ENCODE measurements around the gene MYO19.

MYO19 gene

GRCh38 chr17:36501963-36502362, 32.7 kb downstream of the MYO19 start:
- TF ChIP-seq CTCF (IDR thresholded peaks at IDR 0.05; ENCODE audit: low read depth, low read length, poor library complexity, severe bottlenecking) (no peak), EZH2phosphoT487 (IDR thresholded peaks at IDR 0.05; ENCODE audit: borderline replicate concordance, low read length) (no peak)
- H3K27ac ChIP-seq (ENCODE audit: low read depth, low read length), result no peak overlapping the region

GRCh38 chr17:36501351-36501750, 33.3 kb downstream of the MYO19 start:
- Histone ChIP-seq H3K27ac (ENCODE audit: low read depth, low read length) (no peak overlapping the region), H3K4me3 (ENCODE audit: low read length) (no peak overlapping the region), H3K9me3 (ENCODE audit: control insufficient read depth, insufficient read depth, low read length) (no peaks in the 10 kb centered on the region), H3K36me3 (ENCODE audit: control insufficient read depth, low read length) (peaks cover 74% of the 10 kb centered on the region), H3F3A (ENCODE audit: control insufficient read depth, insufficient read depth) (0 out of 2 replicates have a peak, but pooled peaks cover 2% of the 10 kb centered on the region), H3K79me2 (ENCODE audit: control insufficient read depth, low read length) (no peaks in the 10 kb centered on the region), H3K4me2 (ENCODE audit: low read length) (no peak overlapping the region), H3K27me3 (ENCODE audit: control insufficient read depth, low read length) (no peaks in the 10 kb centered on the region), H4K20me1 (ENCODE audit: control insufficient read depth, insufficient read depth, low read depth, low read length) (no peaks in the 10 kb centered on the region), H3K4me1 (ENCODE audit: control insufficient read depth, low read length) (no peaks in the 10 kb centered on the region), H3K9me2 (replicated peaks; ENCODE audit: control insufficient read depth, low read length) (no peaks in the 10 kb centered on the region)
- TF ChIP-seq CTCF (IDR thresholded peaks at IDR 0.05; ENCODE audit: low read depth, low read length, poor library complexity, severe bottlenecking), result no peak
- TF ChIP-seq EZH2phosphoT487 (IDR thresholded peaks at IDR 0.05; ENCODE audit: borderline replicate concordance, low read length), result no peak

More at GRCh38 chr17:36501963-36502362, 32.7 kb downstream of the MYO19 start:
- Histone ChIP-seq H3K36me3 (ENCODE audit: control insufficient read depth, low read length) (peaks cover 75% of the 10 kb centered on the region), H3K4me2 (ENCODE audit: low read length) (no peak overlapping the region), H3K27me3 (ENCODE audit: control insufficient read depth, low read length) (no peaks in the 10 kb centered on the region), H3K9me3 (ENCODE audit: control insufficient read depth, insufficient read depth, low read length) (no peaks in the 10 kb centered on the region), H4K20me1 (ENCODE audit: control insufficient read depth, insufficient read depth, low read depth, low read length) (no peaks in the 10 kb centered on the region), H3F3A (ENCODE audit: control insufficient read depth, insufficient read depth) (0 out of 2 replicates have a peak, but pooled peaks cover 2% of the 10 kb centered on the region), H3K4me3 (ENCODE audit: low read length) (no peak overlapping the region), H3K4me1 (ENCODE audit: control insufficient read depth, low read length) (no peaks in the 10 kb centered on the region), H3K79me2 (ENCODE audit: control insufficient read depth, low read length) (no peaks in the 10 kb centered on the region), H3K9me2 (replicated peaks; ENCODE audit: control insufficient read depth, low read length) (no peaks in the 10 kb centered on the region)

GRCh38 chr17:36500745-36501225, 33.9 kb downstream of the MYO19 start:
- no peaks in the 10 kb centered on the region for H4K20me1 ChIP-seq (ENCODE audit: control insufficient read depth, insufficient read depth, low read depth, low read length)
- H3K4me2 ChIP-seq (ENCODE audit: low read length), result no peak overlapping the region
- no peaks in the 10 kb centered on the region for H3K27me3 ChIP-seq (ENCODE audit: control insufficient read depth, low read length)
- TF ChIP-seq CTCF (IDR thresholded peaks at IDR 0.05; ENCODE audit: low read depth, low read length, poor library complexity, severe bottlenecking) (no peak), EZH2phosphoT487 (IDR thresholded peaks at IDR 0.05; ENCODE audit: borderline replicate concordance, low read length) (no peak)
- no peaks in the 10 kb centered on the region for H3K9me2 ChIP-seq (replicated peaks; ENCODE audit: control insufficient read depth, low read length)
- peaks cover 74% of the 10 kb centered on the region for H3K36me3 ChIP-seq (ENCODE audit: control insufficient read depth, low read length)
- no peaks in the 10 kb centered on the region for H3K9me3 ChIP-seq (ENCODE audit: control insufficient read depth, insufficient read depth, low read length)
- 0 out of 2 replicates have a peak, but pooled peaks cover 2% of the 10 kb centered on the region for H3F3A ChIP-seq (ENCODE audit: control insufficient read depth, insufficient read depth)
- no peaks in the 10 kb centered on the region for H3K4me1 ChIP-seq (ENCODE audit: control insufficient read depth, low read length)
- no peaks in the 10 kb centered on the region for H3K79me2 ChIP-seq (ENCODE audit: control insufficient read depth, low read length)
- no peak overlapping the region for H3K4me3 ChIP-seq (ENCODE audit: low read length)
- H3K27ac ChIP-seq (ENCODE audit: low read depth, low read length), result no peak overlapping the region
